CMK (cell line): Measurements from ENCODE around the gene NCKIPSD.

Source experiments
- DNase-seq: peaks from one replicate; pipeline ENCODE4 v3.0.0-alpha.2; 2010; ENCODE audit warnings: low read depth

NCKIPSD gene

GRCh38 chr3:48696601-48697000 is 10.9 kb upstream of the NCKIPSD start:
- no peak for DNase-seq

- no peak for DNase-seq
Measured at GRCh38 chr3:48696156-48696555, 10.4 kb upstream of the NCKIPSD start.

- no peak for DNase-seq
Measured at GRCh38 chr3:48695393-48695753, 9.7 kb upstream of the NCKIPSD start.

GRCh38 chr3:48694610-48695392 is 9.1 kb upstream of the NCKIPSD start:
- no peak for DNase-seq

- DNase-seq = no peak
Measured at GRCh38 chr3:48693826-48694225, 8.1 kb upstream of the NCKIPSD start.

GRCh38 chr3:48692551-48692950 is 6.8 kb upstream of the NCKIPSD start:
- DNase-seq = no peak

- no peak for DNase-seq
Measured at GRCh38 chr3:48690846-48691458, 5.2 kb upstream of the NCKIPSD start.

GRCh38 chr3:48689384-48689783 is 3.7 kb upstream of the NCKIPSD start:
- no peak for DNase-seq

- DNase-seq = no peak
Measured at GRCh38 chr3:48688737-48689075, 3.0 kb upstream of the NCKIPSD start.

GRCh38 chr3:48688032-48688736 is 2.5 kb upstream of the NCKIPSD start:
- DNase-seq = no peak

- no peak for DNase-seq
Measured at GRCh38 chr3:48687220-48687678, 1.5 kb upstream of the NCKIPSD start.

GRCh38 chr3:48686538-48687219 is 964 bp upstream of the NCKIPSD start:
- DNase-seq = no peak

- DNase-seq = no peak
Measured at GRCh38 chr3:48685293-48685602, 467 bp downstream of the NCKIPSD start.

GRCh38 chr3:48684480-48685143 is 1.1 kb downstream of the NCKIPSD start:
- DNase-seq = no peak

GRCh38 chr3:48684054-48684349 is 1.7 kb downstream of the NCKIPSD start:
- no peak for DNase-seq

- no peak for DNase-seq
Measured at GRCh38 chr3:48682786-48683185, 2.9 kb downstream of the NCKIPSD start.

- no peak for DNase-seq
Measured at GRCh38 chr3:48681974-48682610, 3.6 kb downstream of the NCKIPSD start.

GRCh38 chr3:48681541-48681880 is 4.2 kb downstream of the NCKIPSD start:
- DNase-seq = no peak

- no peak for DNase-seq
Measured at GRCh38 chr3:48680811-48681540, 4.7 kb downstream of the NCKIPSD start.

- no peak for DNase-seq
Measured at GRCh38 chr3:48679411-48680391, 6.0 kb downstream of the NCKIPSD start.
